ENCODE results near the gene KIF18A. TPM values are rescaled to one million over a fixed set of nuclear protein-coding genes. Genes with fewer than 3 reads are reported as not detected.
A peak's percentile ranks its signal among the peaks of the same experiment; 100 is the strongest.

The KIF18A gene
- total RNA-seq, 1 experiment from 2014 or later, result 29.9 TPM

DNA sequence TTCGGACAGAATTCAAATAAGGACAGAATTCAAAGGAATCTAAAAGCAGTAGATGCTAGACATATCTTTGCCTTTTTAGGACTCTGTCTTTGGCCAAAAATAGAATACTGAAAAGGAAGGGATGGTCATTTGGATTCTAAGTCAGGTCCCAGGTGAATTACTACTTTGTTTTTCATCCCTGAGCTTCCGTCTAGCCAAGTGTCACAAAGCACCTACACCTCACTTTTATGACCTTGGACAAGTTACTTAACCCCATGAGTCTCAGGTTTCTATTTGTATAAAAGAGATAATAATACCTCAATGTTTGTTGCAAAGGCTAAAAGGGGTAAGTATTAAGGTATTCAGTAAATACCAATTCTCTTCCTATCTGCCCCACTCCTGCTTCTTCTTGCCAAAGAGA is 7.3 kb downstream of the KIF18A start:
- Mint-ChIP-seq H3K27ac (ENCODE audit: unreplicated experiment) (no peak overlapping the region), H3K9me3 (ENCODE audit: low read depth, unreplicated experiment) (no peaks in the 10 kb centered on the region), H3K36me3 (ENCODE audit: insufficient read depth, unreplicated experiment) (peaks cover 2% of the 10 kb centered on the region), H3K4me1 (ENCODE audit: low read depth, unreplicated experiment) (peaks cover 35% of the 10 kb centered on the region), H3K27me3 (ENCODE audit: unreplicated experiment) (no peaks in the 10 kb centered on the region), H3K4me3 (ENCODE audit: low read depth, unreplicated experiment) (no peak overlapping the region)
- TF ChIP-seq, protein P1, sequence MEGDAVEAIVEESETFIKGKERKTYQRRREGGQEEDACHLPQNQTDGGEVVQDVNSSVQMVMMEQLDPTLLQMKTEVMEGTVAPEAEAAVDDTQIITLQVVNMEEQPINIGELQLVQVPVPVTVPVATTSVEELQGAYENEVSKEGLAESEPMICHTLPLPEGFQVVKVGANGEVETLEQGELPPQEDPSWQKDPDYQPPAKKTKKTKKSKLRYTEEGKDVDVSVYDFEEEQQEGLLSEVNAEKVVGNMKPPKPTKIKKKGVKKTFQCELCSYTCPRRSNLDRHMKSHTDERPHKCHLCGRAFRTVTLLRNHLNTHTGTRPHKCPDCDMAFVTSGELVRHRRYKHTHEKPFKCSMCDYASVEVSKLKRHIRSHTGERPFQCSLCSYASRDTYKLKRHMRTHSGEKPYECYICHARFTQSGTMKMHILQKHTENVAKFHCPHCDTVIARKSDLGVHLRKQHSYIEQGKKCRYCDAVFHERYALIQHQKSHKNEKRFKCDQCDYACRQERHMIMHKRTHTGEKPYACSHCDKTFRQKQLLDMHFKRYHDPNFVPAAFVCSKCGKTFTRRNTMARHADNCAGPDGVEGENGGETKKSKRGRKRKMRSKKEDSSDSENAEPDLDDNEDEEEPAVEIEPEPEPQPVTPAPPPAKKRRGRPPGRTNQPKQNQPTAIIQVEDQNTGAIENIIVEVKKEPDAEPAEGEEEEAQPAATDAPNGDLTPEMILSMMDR (IDR thresholded peaks at IDR 0.05; ENCODE audit: unreplicated experiment), result no peak
- no peak for DNase-seq
- CTCF ChIA-PET, result interaction anchor here (0.6 kb wide), 1 partner anchor 182 kb away, joined by 4 read pairs; no protein-coding TSS in a partner anchor
- intact Hi-C loops (cut with micrococcal nuclease; ENCODE audit: unreplicated experiment), result no loop called here
- BruUV-seq (replicated peaks), result no TSS peak

- Mint-ChIP-seq H3K36me3 (ENCODE audit: insufficient read depth, unreplicated experiment) (peaks cover 9% of the 10 kb centered on the region), H3K4me3 (ENCODE audit: low read depth, unreplicated experiment) (no peak overlapping the region), H3K27me3 (ENCODE audit: unreplicated experiment) (no peaks in the 10 kb centered on the region), H3K27ac (ENCODE audit: unreplicated experiment) (peak overlapping the region; percentile 28), H3K4me1 (ENCODE audit: low read depth, unreplicated experiment) (peaks cover 45% of the 10 kb centered on the region), H3K9me3 (ENCODE audit: low read depth, unreplicated experiment) (no peaks in the 10 kb centered on the region)
- CTCF ChIA-PET, result no interaction called here
- BruUV-seq (replicated peaks), result no TSS peak
- no peak for DNase-seq
- intact Hi-C loops (cut with micrococcal nuclease; ENCODE audit: unreplicated experiment), result no loop called here
- TF ChIP-seq, protein P1 (IDR thresholded peaks at IDR 0.05; ENCODE audit: unreplicated experiment), result no peak
Measured at GRCh38 chr11:28099715-28100114, 8.2 kb downstream of the KIF18A start.

- CTCF ChIA-PET, result no interaction called here
- no TSS peak for BruUV-seq (replicated peaks)
- Mint-ChIP-seq H3K27ac (ENCODE audit: unreplicated experiment) (no peak overlapping the region), H3K4me1 (ENCODE audit: low read depth, unreplicated experiment) (peaks cover 42% of the 10 kb centered on the region), H3K9me3 (ENCODE audit: low read depth, unreplicated experiment) (no peaks in the 10 kb centered on the region), H3K27me3 (ENCODE audit: unreplicated experiment) (no peaks in the 10 kb centered on the region), H3K36me3 (ENCODE audit: insufficient read depth, unreplicated experiment) (peaks cover 9% of the 10 kb centered on the region), H3K4me3 (ENCODE audit: low read depth, unreplicated experiment) (no peak overlapping the region)
- intact Hi-C loops (cut with micrococcal nuclease; ENCODE audit: unreplicated experiment), result no loop called here
- DNase-seq, result no peak
- TF ChIP-seq, protein P1 (IDR thresholded peaks at IDR 0.05; ENCODE audit: unreplicated experiment), result no peak
Measured at GRCh38 chr11:28098257-28098656, 9.7 kb downstream of the KIF18A start.

- Mint-ChIP-seq H3K27me3 (ENCODE audit: unreplicated experiment) (no peaks in the 10 kb centered on the region), H3K36me3 (ENCODE audit: insufficient read depth, unreplicated experiment) (peaks cover 9% of the 10 kb centered on the region), H3K27ac (ENCODE audit: unreplicated experiment) (no peak overlapping the region), H3K9me3 (ENCODE audit: low read depth, unreplicated experiment) (no peaks in the 10 kb centered on the region), H3K4me1 (ENCODE audit: low read depth, unreplicated experiment) (peaks cover 16% of the 10 kb centered on the region), H3K4me3 (ENCODE audit: low read depth, unreplicated experiment) (no peak overlapping the region)
- intact Hi-C loops (cut with micrococcal nuclease; ENCODE audit: unreplicated experiment), result no loop called here
- BruUV-seq (replicated peaks), result no TSS peak
- TF ChIP-seq, protein P1 (IDR thresholded peaks at IDR 0.05; ENCODE audit: unreplicated experiment), result no peak
- CTCF ChIA-PET, result interaction anchor here (0.7 kb wide), 1 partner anchor 23 kb away, joined by 3 read pairs; no protein-coding TSS in a partner anchor
- DNase-seq, result no peak
Measured at GRCh38 chr11:28092786-28093185, 15.2 kb downstream of the KIF18A start.
